ENCODE measurements around the gene BTBD18.

The BTBD18 gene

GRCh38 chr11:57751676-57752253 lies at the start of gene BTBD18:
Gene BTBD18 (minus strand): TSS chr11:57751819. CDS start chr11:57751188, 631 bp downstream.
- DNase-seq = peak; percentile 29

- DNase-seq = no peak
These were observed 49.5 kb upstream of the BTBD18 start for GRCh38 chr11:57801183-57801485.

- DNase-seq = peak; percentile 79
These were observed 49.0 kb upstream of the BTBD18 start for GRCh38 chr11:57800444-57801182.

- no peak for DNase-seq
These were observed 47.4 kb upstream of the BTBD18 start for GRCh38 chr11:57798905-57799559.

GRCh38 chr11:57793351-57794115 lies 41.9 kb upstream of the BTBD18 start:
- no peak for DNase-seq

GRCh38 chr11:57792870-57793269 lies 41.3 kb upstream of the BTBD18 start:
- DNase-seq = peak; percentile 43

GRCh38 chr11:57792060-57792541 lies 40.5 kb upstream of the BTBD18 start:
- DNase-seq = peak; percentile 93

GRCh38 chr11:57791321-57792059 lies 39.9 kb upstream of the BTBD18 start:
- DNase-seq = no peak

- DNase-seq = no peak
These were observed 37.1 kb upstream of the BTBD18 start for GRCh38 chr11:57788703-57789088.

- no peak for DNase-seq
These were observed 36.5 kb upstream of the BTBD18 start for GRCh38 chr11:57787920-57788702.

GRCh38 chr11:57787006-57787604 lies 35.5 kb upstream of the BTBD18 start:
- no peak for DNase-seq

- no peak for DNase-seq
These were observed 34.8 kb upstream of the BTBD18 start for GRCh38 chr11:57786436-57786835.

- DNase-seq = no peak
These were observed 33.5 kb upstream of the BTBD18 start for GRCh38 chr11:57785072-57785471.

- DNase-seq = no peak
These were observed 29.9 kb upstream of the BTBD18 start for GRCh38 chr11:57781529-57781943.

GRCh38 chr11:57779276-57779675 lies 27.7 kb upstream of the BTBD18 start:
- DNase-seq = no peak

- no peak for DNase-seq
These were observed 26.9 kb upstream of the BTBD18 start for GRCh38 chr11:57778318-57779037.

GRCh38 chr11:57777969-57778317 lies 26.3 kb upstream of the BTBD18 start:
- no peak for DNase-seq

- DNase-seq = no peak
These were observed 25.1 kb upstream of the BTBD18 start for GRCh38 chr11:57776577-57777210.

- DNase-seq = no peak
These were observed 24.5 kb upstream of the BTBD18 start for GRCh38 chr11:57776031-57776521.

- DNase-seq = no peak
These were observed 23.9 kb upstream of the BTBD18 start for GRCh38 chr11:57775491-57775890.

All from CD4-positive, alpha-beta T cell treated with Interleukin-17A for 1 hour (primary cell).